Cardiac fibroblast (primary cell): ENCODE results near the gene UTS2R.
"Not testable (repeated sequence)": the region's sequence is repeated elsewhere in the genome, so short reads cannot be mapped to it uniquely, and the experiment has no call there.

ENCODE experiments used
- DNase-seq, 2 donors: peaks; one replicate each; pipeline versions ENCODE4 v3.0.0 to v3.0.0-alpha.2; 2010; ENCODE audit warnings: low read depth in 2 of 2
- H3K4me3 ChIP-seq, 2 donors: replicated peaks in 1 of 2; 1 replicate in 1 of 2; 2 replicates in 1 of 2; pipeline ENCODE4 v1.5.1; 2011; ENCODE audit warnings: low read depth in 2 of 2, low read length in 2 of 2, mild to moderate bottlenecking in 2 of 2, moderate library complexity in 1 of 2
- TF ChIP-seq, protein P1 (sequence below): IDR thresholded peaks from one replicate; pipeline ENCODE4 v1.5.1; 2011; ENCODE audit warnings: low read depth, mild to moderate bottlenecking, low read length, inconsistent platforms

Gene UTS2R

GRCh38 chr17:82344175-82344907, 27.2 kb upstream of the UTS2R start:
- TF ChIP-seq, protein P1, sequence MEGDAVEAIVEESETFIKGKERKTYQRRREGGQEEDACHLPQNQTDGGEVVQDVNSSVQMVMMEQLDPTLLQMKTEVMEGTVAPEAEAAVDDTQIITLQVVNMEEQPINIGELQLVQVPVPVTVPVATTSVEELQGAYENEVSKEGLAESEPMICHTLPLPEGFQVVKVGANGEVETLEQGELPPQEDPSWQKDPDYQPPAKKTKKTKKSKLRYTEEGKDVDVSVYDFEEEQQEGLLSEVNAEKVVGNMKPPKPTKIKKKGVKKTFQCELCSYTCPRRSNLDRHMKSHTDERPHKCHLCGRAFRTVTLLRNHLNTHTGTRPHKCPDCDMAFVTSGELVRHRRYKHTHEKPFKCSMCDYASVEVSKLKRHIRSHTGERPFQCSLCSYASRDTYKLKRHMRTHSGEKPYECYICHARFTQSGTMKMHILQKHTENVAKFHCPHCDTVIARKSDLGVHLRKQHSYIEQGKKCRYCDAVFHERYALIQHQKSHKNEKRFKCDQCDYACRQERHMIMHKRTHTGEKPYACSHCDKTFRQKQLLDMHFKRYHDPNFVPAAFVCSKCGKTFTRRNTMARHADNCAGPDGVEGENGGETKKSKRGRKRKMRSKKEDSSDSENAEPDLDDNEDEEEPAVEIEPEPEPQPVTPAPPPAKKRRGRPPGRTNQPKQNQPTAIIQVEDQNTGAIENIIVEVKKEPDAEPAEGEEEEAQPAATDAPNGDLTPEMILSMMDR: no peak
- no peak overlapping the region for H3K4me3 ChIP-seq
- no peak for DNase-seq

- DNase-seq: no peak
- TF ChIP-seq, protein P1: no peak
- H3K4me3 ChIP-seq: no peak overlapping the region
Observed at GRCh38 chr17:82345151-82345976, 26.2 kb upstream of the UTS2R start.

DNA sequence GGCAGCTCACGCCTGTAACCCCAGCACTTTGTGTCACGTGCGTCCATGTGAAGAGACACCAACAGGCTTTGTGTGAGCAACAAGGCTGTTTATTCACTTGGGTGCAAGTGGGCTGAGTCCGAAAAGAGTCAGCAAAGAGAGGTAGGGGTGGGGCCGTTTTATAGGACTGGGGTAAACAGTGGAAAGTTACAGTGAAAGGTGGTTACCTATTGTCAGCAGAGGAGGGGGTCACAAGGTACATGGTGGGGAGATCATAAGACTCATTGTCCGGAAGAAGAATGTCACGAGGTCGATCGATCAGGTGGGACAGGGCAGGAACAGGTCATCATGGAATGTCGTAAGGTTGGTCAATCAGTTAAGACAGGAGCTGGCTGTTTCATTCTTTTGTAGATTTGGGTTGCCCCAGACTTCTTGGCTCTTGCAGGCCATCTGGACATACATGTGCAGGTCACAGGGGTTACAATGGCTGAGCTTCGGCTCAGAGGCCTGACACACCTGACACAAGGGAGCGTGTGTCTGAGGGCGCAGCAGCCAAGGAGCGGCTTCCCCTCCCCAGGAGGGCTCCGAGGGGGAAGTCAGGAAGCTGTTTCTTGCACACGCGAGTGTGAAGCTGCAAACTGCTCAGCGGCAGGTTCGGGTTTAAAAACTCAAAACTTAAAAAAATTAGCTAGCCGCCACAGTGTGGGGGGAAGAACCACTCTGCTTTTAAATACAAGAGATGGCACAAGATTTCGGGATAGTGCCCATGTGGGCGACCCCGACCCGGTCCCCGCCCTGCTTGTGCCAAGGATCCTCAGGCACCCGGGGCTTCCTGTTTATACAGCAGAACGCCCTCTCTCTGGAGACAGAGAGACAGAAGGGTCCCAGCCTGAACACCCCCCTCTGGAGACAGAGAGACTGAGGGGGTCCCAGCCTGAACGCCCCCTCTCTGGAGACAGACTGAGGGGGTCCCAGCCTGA, 24.9 kb upstream of the UTS2R start:
- no peak for DNase-seq
- H3K4me3 ChIP-seq: no peak overlapping the region
- TF ChIP-seq, protein P1: no peak

- not testable (repeated sequence) for H3K4me3 ChIP-seq, DNase-seq
Observed at GRCh38 chr17:82347994-82348393, 23.6 kb upstream of the UTS2R start.

GRCh38 chr17:82348434-82348833, 23.1 kb upstream of the UTS2R start:
- H3K4me3 ChIP-seq: no peak overlapping the region
- TF ChIP-seq, protein P1: no peak
- no peak for DNase-seq

- TF ChIP-seq, protein P1: no peak
- H3K4me3 ChIP-seq: no peak overlapping the region
- no peak for DNase-seq
Observed at GRCh38 chr17:82348866-82349265, 22.7 kb upstream of the UTS2R start.
